KOPT-K1 (cell line): ENCODE data around the gene LRRK1.

Experiments
- H3K27ac ChIP-seq: fragments of 200-600 bp; sonication (generic); 2 replicates; pipeline ENCODE4 v1.5.1; 2016; ENCODE audit warnings: antibody characterized with exemption, mild to moderate bottlenecking, low read depth, low read length; ENCODE audit not compliant: poor library complexity, severe bottlenecking
- H3K36me3 ChIP-seq: fragments of 200-600 bp; sonication (generic); 2 replicates; pipeline ENCODE4 v1.5.1; 2017; ENCODE audit warnings: antibody characterized with exemption, mild to moderate bottlenecking, low read length, moderate library complexity; ENCODE audit not compliant: insufficient read depth
- H3K9me3 ChIP-seq: fragments of 200-600 bp; sonication (generic); 2 replicates; pipeline ENCODE4 v1.5.1; 2017; ENCODE audit warnings: antibody characterized with exemption, low read length, mild to moderate bottlenecking; ENCODE audit not compliant: insufficient read depth, poor library complexity, severe bottlenecking

LRRK1 gene, protein sequence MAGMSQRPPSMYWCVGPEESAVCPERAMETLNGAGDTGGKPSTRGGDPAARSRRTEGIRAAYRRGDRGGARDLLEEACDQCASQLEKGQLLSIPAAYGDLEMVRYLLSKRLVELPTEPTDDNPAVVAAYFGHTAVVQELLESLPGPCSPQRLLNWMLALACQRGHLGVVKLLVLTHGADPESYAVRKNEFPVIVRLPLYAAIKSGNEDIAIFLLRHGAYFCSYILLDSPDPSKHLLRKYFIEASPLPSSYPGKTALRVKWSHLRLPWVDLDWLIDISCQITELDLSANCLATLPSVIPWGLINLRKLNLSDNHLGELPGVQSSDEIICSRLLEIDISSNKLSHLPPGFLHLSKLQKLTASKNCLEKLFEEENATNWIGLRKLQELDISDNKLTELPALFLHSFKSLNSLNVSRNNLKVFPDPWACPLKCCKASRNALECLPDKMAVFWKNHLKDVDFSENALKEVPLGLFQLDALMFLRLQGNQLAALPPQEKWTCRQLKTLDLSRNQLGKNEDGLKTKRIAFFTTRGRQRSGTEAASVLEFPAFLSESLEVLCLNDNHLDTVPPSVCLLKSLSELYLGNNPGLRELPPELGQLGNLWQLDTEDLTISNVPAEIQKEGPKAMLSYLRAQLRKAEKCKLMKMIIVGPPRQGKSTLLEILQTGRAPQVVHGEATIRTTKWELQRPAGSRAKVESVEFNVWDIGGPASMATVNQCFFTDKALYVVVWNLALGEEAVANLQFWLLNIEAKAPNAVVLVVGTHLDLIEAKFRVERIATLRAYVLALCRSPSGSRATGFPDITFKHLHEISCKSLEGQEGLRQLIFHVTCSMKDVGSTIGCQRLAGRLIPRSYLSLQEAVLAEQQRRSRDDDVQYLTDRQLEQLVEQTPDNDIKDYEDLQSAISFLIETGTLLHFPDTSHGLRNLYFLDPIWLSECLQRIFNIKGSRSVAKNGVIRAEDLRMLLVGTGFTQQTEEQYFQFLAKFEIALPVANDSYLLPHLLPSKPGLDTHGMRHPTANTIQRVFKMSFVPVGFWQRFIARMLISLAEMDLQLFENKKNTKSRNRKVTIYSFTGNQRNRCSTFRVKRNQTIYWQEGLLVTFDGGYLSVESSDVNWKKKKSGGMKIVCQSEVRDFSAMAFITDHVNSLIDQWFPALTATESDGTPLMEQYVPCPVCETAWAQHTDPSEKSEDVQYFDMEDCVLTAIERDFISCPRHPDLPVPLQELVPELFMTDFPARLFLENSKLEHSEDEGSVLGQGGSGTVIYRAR (N-terminal part only)

DNA sequence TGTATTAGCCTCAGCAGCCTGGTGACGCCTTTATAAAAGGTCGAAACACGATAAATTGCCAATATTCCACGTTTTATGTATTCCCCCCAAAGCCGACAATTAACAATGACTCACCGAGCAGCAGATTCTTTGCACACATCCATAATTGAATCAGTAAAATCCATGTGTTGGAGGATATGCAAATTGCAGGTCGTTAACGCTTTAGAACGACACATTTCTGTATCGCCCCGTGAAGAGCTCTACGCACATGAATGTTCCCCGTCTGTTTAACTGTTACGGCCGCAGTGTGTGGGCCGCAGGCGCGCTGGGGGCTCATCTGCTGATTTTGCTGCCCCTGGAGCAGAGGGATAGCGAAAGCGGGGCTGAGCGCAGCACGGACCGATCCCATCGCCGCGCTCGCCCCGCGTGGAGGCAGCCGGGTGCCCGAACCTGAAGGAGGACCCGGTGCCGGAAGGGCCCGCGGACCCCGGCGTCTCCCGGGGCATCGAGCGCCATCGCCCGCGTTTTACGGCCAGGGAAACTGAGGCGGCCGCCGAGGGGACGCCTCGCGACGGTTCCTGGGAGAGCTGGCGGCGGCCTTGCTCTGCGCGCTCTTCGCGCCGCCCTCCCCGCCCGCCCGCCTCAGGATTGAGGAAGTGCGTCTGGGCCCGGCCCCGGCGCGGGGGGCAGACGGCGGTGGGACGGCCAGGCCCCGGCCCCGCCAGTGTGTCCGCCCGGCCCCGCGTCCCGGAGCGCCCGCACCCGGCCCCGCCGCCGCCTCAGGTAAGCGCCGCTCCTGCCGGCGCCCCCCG, at the start of gene LRRK1:
Gene LRRK1, plus strand, starts transcription at position 668 of the 791 bp plus-strand sequence. CDS start 5,276 bp downstream, outside the sequence.
- H3K27ac ChIP-seq, result no peak within 1 kb of the TSS
- H3K9me3 ChIP-seq, result no peaks in the 10 kb centered on the region
- H3K36me3 ChIP-seq, result no peaks in the 10 kb centered on the region

DNA sequence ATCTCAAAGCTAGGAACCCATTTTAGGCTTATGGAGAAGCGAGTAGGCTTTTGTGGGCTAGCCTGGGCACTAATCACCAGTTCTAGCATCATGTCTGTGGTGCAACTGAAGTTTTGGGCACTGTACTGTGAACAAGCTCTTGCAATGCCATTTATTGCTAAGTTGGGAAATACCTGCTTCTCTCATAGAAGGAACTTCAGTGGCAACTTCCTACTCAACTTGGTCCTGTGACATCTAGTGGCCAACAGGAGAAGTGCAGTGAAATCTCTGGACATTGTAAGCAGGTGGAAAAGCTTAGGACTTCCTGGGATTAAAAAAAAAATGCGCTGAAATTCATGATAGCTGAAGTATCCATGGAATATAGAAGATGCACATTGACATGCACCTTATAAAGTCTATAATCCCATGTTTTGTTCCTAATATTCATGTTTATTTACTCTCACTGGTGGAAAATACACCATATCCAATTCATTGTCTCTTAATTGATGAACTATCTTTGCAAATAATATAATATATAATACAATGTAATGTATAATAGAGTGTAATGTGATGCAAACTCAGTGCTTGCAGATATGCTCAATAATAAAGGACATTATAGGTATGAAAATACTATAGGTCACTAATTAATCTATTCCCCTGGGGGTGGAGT, 46.0 kb upstream of the LRRK1 start:
- Histone ChIP-seq H3K36me3 (no peaks in the 10 kb centered on the region), H3K9me3 (peaks cover 11% of the 10 kb centered on the region), H3K27ac (no peak overlapping the region)

GRCh38 chr15:100875495-100875894, 43.7 kb upstream of the LRRK1 start:
- Histone ChIP-seq H3K27ac (no peak overlapping the region), H3K36me3 (no peaks in the 10 kb centered on the region), H3K9me3 (no peaks in the 10 kb centered on the region)

DNA sequence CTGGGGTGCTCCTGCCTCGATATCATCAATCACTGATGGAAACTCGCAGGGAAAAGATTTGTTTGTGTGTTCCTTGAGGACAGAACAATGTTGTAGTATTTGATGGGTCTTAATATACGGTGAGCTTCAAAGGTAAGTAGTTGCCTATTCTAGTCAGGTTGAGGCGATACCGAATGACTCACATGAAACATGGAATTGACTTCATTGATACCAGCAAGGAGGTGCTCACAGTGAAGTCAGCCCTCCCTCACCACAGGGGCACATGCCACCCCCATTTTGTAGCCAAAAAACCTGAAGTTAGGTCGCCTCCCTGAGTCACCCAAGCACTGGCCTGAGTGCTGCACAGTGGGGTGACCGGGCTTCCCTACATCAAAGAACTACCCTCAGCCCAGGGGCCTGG, 43.2 kb upstream of the LRRK1 start:
- H3K27ac ChIP-seq, result no peak overlapping the region
- no peaks in the 10 kb centered on the region for H3K36me3 ChIP-seq
- H3K9me3 ChIP-seq, result no peaks in the 10 kb centered on the region

DNA sequence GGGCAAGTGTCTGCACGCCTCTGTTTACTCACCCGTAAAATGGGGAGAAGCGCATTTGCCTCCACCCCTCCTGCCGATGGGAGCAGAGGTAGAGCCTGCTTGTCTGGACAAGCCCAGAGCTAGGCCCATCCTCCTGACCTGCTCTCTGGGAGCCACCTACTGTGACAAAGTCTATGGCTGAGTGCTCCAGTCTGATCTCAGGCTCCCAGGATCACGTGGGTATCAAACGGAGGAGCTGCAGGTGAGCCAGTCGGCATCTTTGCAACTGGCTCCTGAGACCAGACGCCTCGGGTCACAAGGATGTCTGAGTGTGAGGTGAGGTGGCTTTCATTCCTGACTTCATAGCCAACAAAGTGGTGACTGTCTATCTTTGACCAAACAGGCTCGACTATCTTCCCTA, 41.6 kb upstream of the LRRK1 start:
- H3K36me3 ChIP-seq, result no peaks in the 10 kb centered on the region
- H3K9me3 ChIP-seq, result no peaks in the 10 kb centered on the region
- no peak overlapping the region for H3K27ac ChIP-seq

DNA sequence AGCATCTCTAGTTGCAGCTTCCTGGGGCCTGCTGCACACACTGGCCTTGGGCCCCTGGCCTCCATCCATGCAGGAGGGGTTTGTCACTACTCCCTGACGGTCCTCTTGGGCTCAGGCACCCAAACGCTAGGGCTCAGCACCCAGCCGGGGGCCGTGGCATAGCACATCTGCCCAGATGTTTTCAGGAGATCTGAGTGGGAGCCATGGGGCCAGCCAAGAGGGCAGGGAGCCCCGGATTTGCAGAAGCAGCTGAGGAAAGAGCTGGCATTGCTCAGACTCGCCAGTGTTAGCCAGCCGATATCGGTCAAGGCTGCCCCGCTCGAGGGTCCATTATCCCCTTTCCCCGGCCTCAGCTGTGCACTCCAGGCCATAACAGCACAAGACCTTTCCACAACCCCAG, 41.0 kb upstream of the LRRK1 start:
- no peak overlapping the region for H3K27ac ChIP-seq
- H3K9me3 ChIP-seq, result no peaks in the 10 kb centered on the region
- no peaks in the 10 kb centered on the region for H3K36me3 ChIP-seq

GRCh38 chr15:100878648-100879047, 40.5 kb upstream of the LRRK1 start:
- Histone ChIP-seq H3K27ac (no peak overlapping the region), H3K36me3 (no peaks in the 10 kb centered on the region), H3K9me3 (no peaks in the 10 kb centered on the region)

DNA sequence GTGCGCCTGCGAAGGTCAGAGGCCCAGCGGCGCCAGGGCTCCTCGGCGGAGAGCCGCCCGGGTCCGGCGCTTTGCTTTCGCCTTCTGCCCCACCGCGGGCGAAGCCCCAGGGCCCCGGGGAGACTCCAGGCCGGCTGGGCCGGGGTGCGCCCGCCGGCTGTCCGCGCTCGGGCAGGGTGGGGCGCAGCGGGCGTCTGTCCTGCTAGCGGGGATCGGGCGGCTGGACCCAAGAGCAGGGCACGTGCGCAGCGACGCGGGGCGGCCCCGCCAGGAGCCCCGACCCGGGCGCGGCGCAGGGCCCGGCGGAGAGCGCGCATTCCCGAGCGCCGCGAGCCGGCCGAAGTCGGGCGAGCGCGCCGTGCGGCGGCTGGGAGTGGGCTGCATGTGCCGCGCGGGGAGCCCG, 40.1 kb upstream of the LRRK1 start:
- H3K36me3 ChIP-seq, result no peaks in the 10 kb centered on the region
- no peak overlapping the region for H3K27ac ChIP-seq
- no peaks in the 10 kb centered on the region for H3K9me3 ChIP-seq

GRCh38 chr15:100879464-100880138, 39.6 kb upstream of the LRRK1 start, which contains the start of gene ALDH1A3:
ALDH1A3 (plus strand) TSS chr15:100879831; CDS start chr15:100879908, 77 bp downstream.
- H3K27ac ChIP-seq, result no peak within 1 kb of the TSS
- H3K36me3 ChIP-seq, result no peaks in the 10 kb centered on the region
- no peaks in the 10 kb centered on the region for H3K9me3 ChIP-seq

DNA sequence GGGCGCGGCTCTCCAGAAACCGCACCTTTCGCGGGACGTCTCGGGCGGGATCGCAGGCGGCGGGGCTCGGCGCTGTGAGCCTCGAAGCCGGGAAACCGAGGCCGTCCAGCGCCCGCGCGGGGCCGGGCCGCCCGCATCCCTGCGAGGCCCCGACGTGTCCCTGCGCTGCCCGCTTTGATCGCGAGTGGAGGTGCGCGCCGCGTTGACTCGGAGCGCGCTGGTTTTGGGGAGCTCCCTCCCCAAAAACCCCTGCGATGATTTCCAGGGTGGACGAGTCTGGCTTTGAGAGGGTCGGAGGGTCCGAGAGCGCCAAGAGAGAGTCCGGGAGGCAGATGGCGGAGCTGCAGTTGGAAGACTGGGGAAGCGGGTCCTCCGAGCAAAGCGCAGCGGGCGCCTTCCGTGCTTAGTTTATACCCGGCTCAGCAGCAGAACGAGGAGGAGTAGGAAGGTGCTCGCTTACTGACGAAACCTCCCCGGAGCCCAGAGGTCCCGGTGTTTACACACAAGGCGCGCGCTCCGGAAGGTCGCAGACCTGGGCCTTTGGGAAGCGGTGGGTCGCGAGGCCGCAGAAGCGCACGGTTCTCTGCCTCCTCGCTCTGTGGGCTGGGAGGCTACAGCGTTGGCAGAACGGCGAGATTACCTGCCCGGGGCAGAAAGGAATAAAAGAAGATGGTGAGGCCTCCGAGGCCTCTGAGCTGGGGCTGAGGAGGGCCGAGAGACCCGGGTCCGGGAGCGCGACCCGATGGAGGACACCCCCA, 38.8 kb upstream of the LRRK1 start:
- no peaks in the 10 kb centered on the region for H3K9me3 ChIP-seq
- H3K36me3 ChIP-seq, result no peaks in the 10 kb centered on the region
- H3K27ac ChIP-seq, result no peak overlapping the region

DNA sequence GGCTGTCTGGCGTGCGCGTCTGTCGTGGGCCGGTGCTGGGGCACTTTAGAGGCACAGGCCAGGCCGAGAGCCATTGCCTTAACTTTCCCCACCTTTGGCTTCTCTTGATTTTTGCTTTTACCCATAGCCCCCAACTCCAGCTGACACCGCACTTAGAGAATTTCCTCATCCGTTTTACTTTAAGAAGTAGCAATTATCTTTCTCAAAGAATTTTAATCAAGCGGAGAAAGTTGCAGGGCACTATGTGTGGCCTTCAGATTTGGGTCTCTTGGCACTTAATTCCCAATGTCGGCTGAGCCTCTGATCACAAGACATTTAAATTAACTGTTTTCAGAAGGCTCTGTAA, 38.3 kb upstream of the LRRK1 start:
- Histone ChIP-seq H3K9me3 (no peaks in the 10 kb centered on the region), H3K27ac (no peak overlapping the region), H3K36me3 (no peaks in the 10 kb centered on the region)

DNA sequence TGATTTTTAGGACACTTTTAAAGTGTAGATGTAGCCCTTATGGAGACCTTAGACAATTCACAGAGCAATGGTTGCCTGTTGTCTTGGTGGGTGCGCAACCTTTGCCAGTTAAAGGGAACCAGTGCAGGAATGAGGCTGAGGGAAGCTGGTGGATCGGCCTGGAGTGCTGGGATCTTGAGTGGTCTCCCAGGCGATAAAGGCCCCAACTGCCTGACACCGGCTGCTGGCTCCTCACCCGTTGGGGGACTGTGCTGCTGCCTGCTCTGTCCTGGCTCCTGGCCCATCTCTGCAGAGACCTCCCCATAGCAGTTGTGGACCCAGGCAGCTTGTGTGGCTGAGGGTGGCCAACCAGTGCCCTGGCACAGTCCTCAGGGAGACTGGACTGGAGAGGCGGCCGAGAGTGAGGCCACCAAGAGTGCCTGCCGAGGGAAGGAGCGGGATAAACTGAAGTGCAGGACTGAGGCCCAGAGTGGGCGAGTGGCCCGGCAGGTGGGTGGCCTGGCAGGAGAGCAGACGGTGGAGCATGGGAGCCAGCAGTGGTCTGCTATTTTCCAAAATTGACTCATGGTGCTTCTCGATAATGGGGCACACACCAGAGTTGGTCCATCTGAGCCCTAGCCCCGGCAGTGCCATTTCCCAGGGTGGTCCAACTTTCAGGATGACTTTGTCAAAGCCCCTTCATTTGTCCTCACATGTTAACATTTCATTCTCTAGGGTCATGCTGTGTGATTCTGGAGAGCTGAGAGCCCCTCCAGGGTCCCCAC, 37.4 kb upstream of the LRRK1 start:
- no peak overlapping the region for H3K27ac ChIP-seq
- H3K9me3 ChIP-seq, result no peaks in the 10 kb centered on the region
- H3K36me3 ChIP-seq, result no peaks in the 10 kb centered on the region
